Subcutaneous abdominal adipose tissue (tissue), 5 donors: ENCODE data around the gene SETD4.
"Not testable (repeated sequence)": the region's sequence is repeated elsewhere in the genome, so short reads cannot be mapped to it uniquely, and the experiment has no call there.

ENCODE experiments used
- H3K27ac ChIP-seq: one replicate; pipeline ENCODE4 v1.7.0; 2013; ENCODE audit warnings: low read depth, mild to moderate bottlenecking, inconsistent platforms, low read length, moderate library complexity
- H3K27me3 ChIP-seq, 5 donors: one replicate each; pipeline ENCODE4 v1.7.0; 2013; ENCODE audit warnings: low read length in 5 of 5, inconsistent platforms in 1 of 5; ENCODE audit not compliant: control insufficient read depth in 5 of 5, insufficient read depth in 4 of 5
- H3K36me3 ChIP-seq, 5 donors: one replicate each; pipeline ENCODE4 v1.7.0; 2013; ENCODE audit warnings: low read length in 5 of 5; ENCODE audit not compliant: control insufficient read depth in 5 of 5, insufficient read depth in 5 of 5
- H3K4me1 ChIP-seq, 5 donors: one replicate each; pipeline ENCODE4 v1.7.0; 2013; ENCODE audit warnings: low read length in 5 of 5, mild to moderate bottlenecking in 3 of 5, moderate library complexity in 1 of 5; ENCODE audit not compliant: control insufficient read depth in 5 of 5, insufficient read depth in 5 of 5
- H3K4me3 ChIP-seq, 5 donors: one replicate each; pipeline ENCODE4 v1.7.0; 2013; ENCODE audit warnings: low read length in 5 of 5, low read depth in 1 of 5
- H3K9ac ChIP-seq, 5 donors: one replicate each; pipeline ENCODE4 v1.7.0; 2013; ENCODE audit warnings: low read length in 5 of 5, mild to moderate bottlenecking in 4 of 5, moderate library complexity in 3 of 5
- H3K9me3 ChIP-seq, 5 donors: one replicate each; pipeline ENCODE4 v1.7.0; 2013; ENCODE audit warnings: low read length in 5 of 5; ENCODE audit not compliant: control insufficient read depth in 5 of 5
- donor health status: healthy.
- donor health status: healthy.
- donor health status: healthy.
- donor health status: healthy.
- donor health status: healthy.

Gene SETD4

GRCh38 chr21:36079010-36079649 is 18.8 kb upstream of the SETD4 start:
- Histone ChIP-seq H3K27me3 (no peaks in the 10 kb centered on the region), H3K9ac (no peak overlapping the region), H3K4me3 (no peak overlapping the region), H3K4me1 (peaks cover 0 to 8% (median 0%) of the 10 kb centered on the region in 5 donors), H3K9me3 (no peaks in the 10 kb centered on the region), H3K27ac (no peak overlapping the region), H3K36me3 (peaks cover 0 to 4% (median 0%) of the 10 kb centered on the region in 5 donors)

GRCh38 chr21:36077758-36078157 is 17.4 kb upstream of the SETD4 start:
- Histone ChIP-seq H3K4me3 (no peak overlapping the region), H3K9me3 (no peaks in the 10 kb centered on the region), H3K9ac (no peak overlapping the region), H3K27ac (no peak overlapping the region), H3K36me3 (peaks cover 0 to 8% (median 1%) of the 10 kb centered on the region in 5 donors), H3K27me3 (no peaks in the 10 kb centered on the region), H3K4me1 (peaks cover 0 to 11% (median 6%) of the 10 kb centered on the region in 5 donors)

- Histone ChIP-seq H3K9me3 (no peaks in the 10 kb centered on the region), H3K4me3 (no peak overlapping the region), H3K27ac (no peak overlapping the region), H3K36me3 (peaks cover 1 to 14% (median 8%) of the 10 kb centered on the region in 5 donors), H3K4me1 (peaks cover 0 to 18% (median 11%) of the 10 kb centered on the region in 5 donors), H3K9ac (no peak overlapping the region), H3K27me3 (no peaks in the 10 kb centered on the region)
Measured at GRCh38 chr21:36076878-36077655, 16.7 kb upstream of the SETD4 start.

- H3K27ac ChIP-seq = no peak overlapping the region
- no peaks in the 10 kb centered on the region for H3K9me3 ChIP-seq
- peaks cover 0 to 29% (median 20%) of the 10 kb centered on the region in 5 donors for H3K4me1 ChIP-seq
- no peaks in the 10 kb centered on the region for H3K27me3 ChIP-seq
- peaks cover 6 to 20% (median 15%) of the 10 kb centered on the region in 5 donors for H3K36me3 ChIP-seq
- no peak overlapping the region for H3K9ac ChIP-seq
- no peak overlapping the region for H3K4me3 ChIP-seq
Measured at GRCh38 chr21:36075953-36076352, 15.6 kb upstream of the SETD4 start.

- Histone ChIP-seq H3K27ac (no peak overlapping the region), H3K9ac (no peak overlapping the region), H3K4me3 (no peak overlapping the region), H3K9me3 (no peaks in the 10 kb centered on the region), H3K36me3 (peaks cover 6 to 20% (median 15%) of the 10 kb centered on the region in 5 donors), H3K27me3 (no peaks in the 10 kb centered on the region), H3K4me1 (peaks cover 0 to 37% (median 27%) of the 10 kb centered on the region in 5 donors)
Measured at GRCh38 chr21:36075171-36075570, 14.8 kb upstream of the SETD4 start.

- not testable (repeated sequence) for H3K9ac ChIP-seq
Measured at GRCh38 chr21:36073911-36074310, 13.6 kb upstream of the SETD4 start.

GRCh38 chr21:36073181-36073580 is 12.9 kb upstream of the SETD4 start:
- Histone ChIP-seq H3K4me3 (no peak overlapping the region), H3K36me3 (peaks cover 6 to 20% (median 15%) of the 10 kb centered on the region in 5 donors), H3K27me3 (no peaks in the 10 kb centered on the region), H3K27ac (no peak overlapping the region), H3K9me3 (peaks cover 0 to 8% (median 3%) of the 10 kb centered on the region in 5 donors), H3K4me1 (peaks cover 0 to 44% (median 38%) of the 10 kb centered on the region in 5 donors), H3K9ac (no peak overlapping the region)

More at GRCh38 chr21:36073911-36074310, 13.6 kb upstream of the SETD4 start:
- not testable (repeated sequence) for H3K27ac ChIP-seq, H3K9me3 ChIP-seq, H3K27me3 ChIP-seq, H3K4me3 ChIP-seq
- Histone ChIP-seq H3K4me1 (peaks cover 0 to 47% (median 38%) of the 10 kb centered on the region in 5 donors), H3K36me3 (peaks cover 6 to 20% (median 15%) of the 10 kb centered on the region in 5 donors)

- no peak overlapping the region for H3K27ac ChIP-seq
- peaks cover 6 to 20% (median 15%) of the 10 kb centered on the region in 5 donors for H3K36me3 ChIP-seq
- no peak overlapping the region for H3K9ac ChIP-seq
- no peaks in the 10 kb centered on the region for H3K27me3 ChIP-seq
- H3K4me1 ChIP-seq = peaks cover 0 to 43% (median 38%) of the 10 kb centered on the region in 5 donors
- H3K9me3 ChIP-seq = peaks cover 0 to 8% (median 3%) of the 10 kb centered on the region in 5 donors
- H3K4me3 ChIP-seq = no peak overlapping the region
Measured at GRCh38 chr21:36072453-36073162, 12.3 kb upstream of the SETD4 start.

GRCh38 chr21:36070999-36071398 is 10.7 kb upstream of the SETD4 start:
- no peaks in the 10 kb centered on the region for H3K27me3 ChIP-seq
- no peak overlapping the region for H3K27ac ChIP-seq
- peak overlapping the region in 3 of 5 donors; percentile 7 to 94 (median 47) for H3K4me3 ChIP-seq
- H3K4me1 ChIP-seq = peaks cover 0 to 43% (median 38%) of the 10 kb centered on the region in 5 donors
- peak overlapping the region in 1 of 5 donors; percentile 14 for H3K9ac ChIP-seq
- peaks cover 6 to 20% (median 15%) of the 10 kb centered on the region in 5 donors for H3K36me3 ChIP-seq
- peaks cover 0 to 8% (median 3%) of the 10 kb centered on the region in 5 donors for H3K9me3 ChIP-seq
